Smooth muscle cell (in vitro differentiated cells): ENCODE results near the gene CSH2. TPM values are rescaled to one million over a fixed set of nuclear protein-coding genes. Genes with fewer than 3 reads are reported as not detected.
"Not testable (repeated sequence)": the region's sequence is repeated elsewhere in the genome, so short reads cannot be mapped to it uniquely, and the experiment has no call there.

Experiments used
- DNase-seq: peaks from one replicate; lab custom pipeline; 2025; ENCODE audit not compliant: unreplicated experiment; lab: John Stamatoyannopoulos, UW
- H2AFZ ChIP-seq: fragments of 200-600 bp; sonication (generic); 2 replicates; pipeline ENCODE4 v1.6.0; 2016; ENCODE audit warnings: antibody characterized with exemption, low read depth, mild to moderate bottlenecking
- H3F3A ChIP-seq: fragments of 200-600 bp; sonication (generic); 2 replicates; pipeline ENCODE4 v1.6.0; 2017; ENCODE audit warnings: antibody characterized with exemption, low read depth
- H3K27ac ChIP-seq: fragments of 200-600 bp; sonication (generic); 2 replicates; pipeline ENCODE4 v1.5.1; 2016; ENCODE audit warnings: low read depth, mild to moderate bottlenecking
- H3K27me3 ChIP-seq: fragments of 200-600 bp; sonication (generic); 2 replicates; pipeline ENCODE4 v1.6.1; 2016; ENCODE audit warnings: low read depth, mild to moderate bottlenecking
- H3K36me3 ChIP-seq: fragments of 200-600 bp; sonication (generic); 2 replicates; pipeline ENCODE4 v1.5.1; 2016; ENCODE audit warnings: low read depth
- H3K4me1 ChIP-seq: fragments of 200-600 bp; sonication (generic); 2 replicates; pipeline ENCODE4 v1.5.1; 2016; ENCODE audit warnings: low read depth
- H3K4me2 ChIP-seq: fragments of 200-600 bp; sonication (generic); 2 replicates; pipeline ENCODE4 v1.6.0; 2016; ENCODE audit warnings: mild to moderate bottlenecking
- H3K4me3 ChIP-seq: fragments of 200-600 bp; sonication (generic); 2 replicates; pipeline ENCODE4 v1.5.1; 2016; ENCODE audit warnings: mild to moderate bottlenecking
- H3K79me2 ChIP-seq: fragments of 200-600 bp; sonication (generic); 2 replicates; pipeline ENCODE4 v1.6.0; 2016; ENCODE audit warnings: low read depth, mild to moderate bottlenecking
- H3K9ac ChIP-seq: fragments of 200-600 bp; sonication (generic); 2 replicates; pipeline ENCODE4 v1.6.0; 2016; ENCODE audit warnings: low read depth
- H3K9me3 ChIP-seq: fragments of 200-600 bp; sonication (generic); replicated peaks from 2 replicates; pipeline ENCODE4 v1.5.1; 2016; ENCODE audit warnings: low read depth
- H4K20me1 ChIP-seq: fragments of 200-600 bp; sonication (generic); 2 replicates; pipeline ENCODE4 v1.6.0; 2016; ENCODE audit warnings: low read depth
- WGBS: methylation state at CpG from one replicate; pipeline ENCODE4 v1.1.7; 2016; ENCODE audit warnings: low lambda C conversion rate; 5-methylcytosine and 5-hydroxymethylcytosine counted together
- polyA plus RNA-seq: library from polyadenylated mRNA; unstranded; fragments of >200 nt; fragmentation: Nextera tagmentation; extraction: Ambion mirVana; gene quantifications from 2 replicates; pipeline ENCODE4 v1.2.1, GENCODE V29; 2016
- total RNA-seq: library from RNA; depleted of rRNA; stranded (reverse); fragments of >200 nt; gene quantifications from 2 replicates; pipeline ENCODE4 v1.2.3, GENCODE V29; 2014
- TF ChIP-seq, protein P1 (sequence below): fragments of 200-600 bp; sonication (generic); IDR thresholded peaks from 2 replicates; pipeline ENCODE4 v1.5.1; 2017; ENCODE audit warnings: borderline replicate concordance, mild to moderate bottlenecking, antibody characterized with exemption; ENCODE audit not compliant: insufficient read depth, poor library complexity, severe bottlenecking

Gene CSH2
- total and polyA plus RNA-seq, 2 experiments from 2014 or later, result not detected

DNA sequence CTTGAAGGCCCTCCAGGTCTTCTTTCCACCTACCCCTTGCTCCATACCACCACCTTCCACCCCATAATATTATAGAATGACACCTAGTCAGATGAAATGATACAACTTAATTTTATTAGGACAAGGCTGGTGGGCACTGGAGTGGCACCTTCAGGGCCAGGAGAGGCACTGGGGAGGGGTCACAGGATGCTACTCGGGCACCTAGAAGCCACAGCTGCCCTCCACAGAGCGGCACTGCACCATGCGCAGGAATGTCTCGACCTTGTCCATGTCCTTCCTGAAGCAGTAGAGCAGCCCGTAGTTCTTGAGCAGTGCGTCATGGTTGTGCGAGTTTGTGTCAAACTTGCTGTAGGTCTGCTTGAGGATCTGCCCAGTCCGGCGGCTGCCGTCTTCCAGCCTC is 21.3 kb upstream of the CSH2 start:
- 92% methylated on average over 9 of the region's 10 CpGs for WGBS

DNA sequence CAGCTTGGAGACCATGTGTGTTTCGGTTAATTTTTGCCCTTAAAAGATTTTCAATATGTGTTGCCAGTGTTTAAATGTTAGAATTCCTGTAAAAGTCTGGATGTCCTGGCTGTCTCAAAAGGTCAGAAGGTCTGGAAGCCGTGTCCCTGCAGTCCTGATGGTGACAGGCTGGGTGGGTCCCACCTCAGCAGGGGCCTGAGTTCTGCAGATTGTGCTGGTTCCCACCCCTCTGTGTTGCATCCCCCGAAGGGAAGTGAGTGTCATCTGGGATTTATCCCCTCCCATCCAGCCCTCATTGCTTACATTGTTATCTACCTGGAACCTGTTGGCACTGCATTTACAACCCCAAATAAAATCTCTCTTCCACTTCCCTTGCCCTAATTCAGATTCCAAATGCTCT is 20.5 kb upstream of the CSH2 start:
- H3K4me1 ChIP-seq, H3K4me2 ChIP-seq, H3F3A ChIP-seq, H3K4me3 ChIP-seq, H2AFZ ChIP-seq, DNase-seq, H3K27me3 ChIP-seq, H3K9me3 ChIP-seq, H3K27ac ChIP-seq, H3K36me3 ChIP-seq, H4K20me1 ChIP-seq, H3K79me2 ChIP-seq, H3K9ac ChIP-seq: not testable (repeated sequence)
- 79% methylated on average over 3 of the region's 3 CpGs for WGBS

More for the DNA sequence above, 21.3 kb upstream of the CSH2 start:
- not testable (repeated sequence) for H3K9ac ChIP-seq, H3F3A ChIP-seq, DNase-seq, H3K4me2 ChIP-seq, H3K79me2 ChIP-seq, H3K4me3 ChIP-seq, H2AFZ ChIP-seq, H3K27ac ChIP-seq, H3K36me3 ChIP-seq, H3K4me1 ChIP-seq, H3K9me3 ChIP-seq, H4K20me1 ChIP-seq, H3K27me3 ChIP-seq

DNA sequence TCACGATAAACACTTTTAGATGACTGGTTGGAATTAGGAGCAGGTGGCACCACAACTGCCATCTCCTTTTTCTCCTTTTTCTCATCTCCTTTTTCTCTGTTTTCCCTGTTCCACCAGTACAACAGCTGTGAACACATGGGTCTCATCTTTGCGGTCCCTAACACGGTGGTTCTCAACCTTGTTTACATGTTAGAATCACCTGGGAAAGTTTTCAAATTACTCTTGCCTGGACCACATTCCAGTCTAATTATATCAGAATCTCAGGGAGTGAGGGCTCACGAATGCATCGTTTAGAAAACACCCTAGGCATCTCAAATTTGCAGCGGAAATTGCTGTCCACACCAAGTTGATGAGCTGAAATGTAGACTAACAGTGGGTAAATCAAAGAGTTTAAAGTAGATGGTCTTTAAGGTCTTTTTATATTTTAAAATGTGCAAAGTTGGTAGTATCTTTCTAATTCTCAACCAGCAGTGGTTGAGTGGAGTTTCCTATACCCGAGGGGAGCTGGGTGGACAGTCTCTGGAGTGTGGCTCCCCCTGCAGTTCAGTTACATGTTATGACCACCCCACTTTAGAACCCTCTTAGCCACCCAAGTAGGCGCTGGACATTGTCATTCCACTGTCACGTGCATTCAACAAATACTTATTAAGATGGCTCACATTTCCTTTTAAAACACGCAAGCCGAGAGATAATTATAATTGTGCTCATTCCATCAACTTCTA is 19.0 kb upstream of the CSH2 start:
- not testable (repeated sequence) for DNase-seq, H3F3A ChIP-seq, H3K79me2 ChIP-seq, H3K27ac ChIP-seq, H3K9ac ChIP-seq, H3K27me3 ChIP-seq, H3K4me2 ChIP-seq, H3K4me3 ChIP-seq, H3K4me1 ChIP-seq, H3K36me3 ChIP-seq, H2AFZ ChIP-seq, H3K9me3 ChIP-seq, H4K20me1 ChIP-seq
- WGBS, result 49% methylated on average over 11 of the region's 11 CpGs
- TF ChIP-seq, protein P1, sequence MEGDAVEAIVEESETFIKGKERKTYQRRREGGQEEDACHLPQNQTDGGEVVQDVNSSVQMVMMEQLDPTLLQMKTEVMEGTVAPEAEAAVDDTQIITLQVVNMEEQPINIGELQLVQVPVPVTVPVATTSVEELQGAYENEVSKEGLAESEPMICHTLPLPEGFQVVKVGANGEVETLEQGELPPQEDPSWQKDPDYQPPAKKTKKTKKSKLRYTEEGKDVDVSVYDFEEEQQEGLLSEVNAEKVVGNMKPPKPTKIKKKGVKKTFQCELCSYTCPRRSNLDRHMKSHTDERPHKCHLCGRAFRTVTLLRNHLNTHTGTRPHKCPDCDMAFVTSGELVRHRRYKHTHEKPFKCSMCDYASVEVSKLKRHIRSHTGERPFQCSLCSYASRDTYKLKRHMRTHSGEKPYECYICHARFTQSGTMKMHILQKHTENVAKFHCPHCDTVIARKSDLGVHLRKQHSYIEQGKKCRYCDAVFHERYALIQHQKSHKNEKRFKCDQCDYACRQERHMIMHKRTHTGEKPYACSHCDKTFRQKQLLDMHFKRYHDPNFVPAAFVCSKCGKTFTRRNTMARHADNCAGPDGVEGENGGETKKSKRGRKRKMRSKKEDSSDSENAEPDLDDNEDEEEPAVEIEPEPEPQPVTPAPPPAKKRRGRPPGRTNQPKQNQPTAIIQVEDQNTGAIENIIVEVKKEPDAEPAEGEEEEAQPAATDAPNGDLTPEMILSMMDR, result peak; percentile 25

DNA sequence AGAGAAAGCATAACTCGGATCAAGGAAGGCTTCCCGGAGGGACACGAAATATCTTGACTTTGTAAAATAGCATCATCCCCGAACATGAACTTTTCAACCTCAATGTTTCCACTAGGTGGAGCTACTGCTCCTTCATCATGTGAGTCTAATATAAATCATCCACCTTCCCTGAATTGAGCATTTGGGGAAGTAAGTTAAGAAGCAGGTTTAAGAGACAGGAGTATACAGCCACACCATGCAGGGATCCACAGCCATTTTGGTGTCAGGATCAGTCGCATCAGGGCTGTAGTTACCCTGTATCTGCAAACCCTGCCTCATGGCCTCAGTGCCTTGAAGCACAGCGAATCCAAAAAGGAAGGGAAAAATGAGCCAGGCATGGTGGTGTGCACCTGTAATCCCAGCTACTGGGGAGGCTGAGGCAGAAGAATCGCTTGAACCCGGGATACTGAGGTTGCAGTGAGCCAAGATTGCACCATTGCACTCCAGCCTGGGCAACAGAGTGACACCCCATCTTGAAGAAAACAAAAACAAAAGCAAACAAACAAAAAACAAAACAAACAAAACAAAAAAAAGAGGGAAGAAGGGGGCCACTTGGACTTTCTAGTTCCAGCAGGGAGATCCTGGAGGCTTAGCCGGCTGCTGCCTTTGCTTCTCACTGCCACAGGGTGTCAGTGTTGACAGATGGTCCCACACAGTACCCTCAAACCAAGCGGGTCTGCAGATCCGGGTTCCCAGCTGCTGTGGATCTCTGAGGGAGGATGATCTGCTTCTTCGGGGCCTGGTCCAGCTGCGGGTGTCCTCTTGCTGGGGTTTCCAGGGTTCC is 15.8 kb upstream of the CSH2 start:
- H3F3A ChIP-seq, H4K20me1 ChIP-seq, H2AFZ ChIP-seq, H3K9ac ChIP-seq, H3K4me2 ChIP-seq, H3K36me3 ChIP-seq, H3K27ac ChIP-seq, H3K27me3 ChIP-seq, H3K79me2 ChIP-seq, H3K4me3 ChIP-seq, DNase-seq, H3K4me1 ChIP-seq, H3K9me3 ChIP-seq: not testable (repeated sequence)
- 51% methylated on average over 13 of the region's 13 CpGs for WGBS
- TF ChIP-seq, protein P1, result peak; percentile 43

DNA sequence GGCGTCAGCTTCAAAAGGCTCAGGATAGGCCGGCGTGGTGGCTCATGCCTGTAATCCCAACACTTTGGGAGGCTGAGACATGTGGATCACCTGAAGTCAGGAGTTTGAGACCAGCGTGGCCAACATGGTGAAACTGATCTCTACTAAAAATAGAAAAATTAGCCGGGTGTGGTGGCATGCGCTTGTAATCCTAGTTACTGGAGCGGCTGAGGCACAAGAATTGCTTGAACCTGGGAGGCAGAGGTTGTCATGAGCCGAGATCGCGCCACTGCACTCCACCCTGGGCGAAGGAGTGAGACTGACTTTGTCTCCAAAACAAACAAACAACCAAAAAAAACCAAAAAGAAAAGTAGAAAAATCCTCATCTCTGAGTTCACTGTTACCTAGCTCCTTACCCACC is 11.6 kb upstream of the CSH2 start:
- H3K27ac ChIP-seq, H3K4me3 ChIP-seq, H3K36me3 ChIP-seq, H3K9me3 ChIP-seq, H3K79me2 ChIP-seq, H3K27me3 ChIP-seq, H3K4me2 ChIP-seq, H3F3A ChIP-seq, H3K4me1 ChIP-seq, DNase-seq, H4K20me1 ChIP-seq, H2AFZ ChIP-seq, H3K9ac ChIP-seq: not testable (repeated sequence)
- WGBS, result 96% methylated on average over 11 of the region's 11 CpGs

DNA sequence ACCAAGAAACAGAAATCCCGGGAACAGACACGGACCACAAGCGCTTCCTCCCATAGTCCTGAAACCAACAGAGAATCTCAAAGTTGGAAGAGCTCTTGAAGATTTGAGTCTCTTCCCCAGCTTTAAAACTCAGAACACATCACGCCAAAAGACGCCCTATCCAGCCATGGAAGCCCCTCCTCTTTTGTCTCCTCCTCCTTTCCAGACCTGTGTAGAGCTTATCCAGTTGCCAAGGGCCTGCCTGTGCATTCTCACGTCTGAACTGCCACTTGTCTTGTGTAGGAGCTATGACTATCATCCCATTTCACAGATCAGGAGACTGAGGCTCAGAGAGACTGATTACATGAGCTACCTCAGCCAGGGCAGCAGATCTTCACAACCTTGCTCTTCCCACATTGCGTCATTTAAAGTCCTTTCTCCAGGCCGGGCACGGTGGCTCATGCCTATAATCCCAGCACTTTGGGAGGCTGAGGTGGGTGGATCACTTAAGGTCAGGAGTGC is 9.2 kb upstream of the CSH2 start:
- H2AFZ ChIP-seq, H3K27me3 ChIP-seq, H4K20me1 ChIP-seq, H3K4me2 ChIP-seq, H3K27ac ChIP-seq, H3K4me1 ChIP-seq, H3K4me3 ChIP-seq, H3K79me2 ChIP-seq, H3K36me3 ChIP-seq, DNase-seq, H3K9ac ChIP-seq, H3F3A ChIP-seq, H3K9me3 ChIP-seq: not testable (repeated sequence)
- 87% methylated on average over 9 of the region's 9 CpGs for WGBS
